CD4-positive, alpha-beta T cell treated with Interleukin-17A for 4 hours (primary cell): ENCODE measurements around the gene KRTAP10-10.
A peak's percentile ranks its signal among the peaks of the same experiment; 100 is the strongest.
"Not testable (repeated sequence)": the region's sequence is repeated elsewhere in the genome, so short reads cannot be mapped to it uniquely, and the experiment has no call there.

Source experiments
- DNase-seq: peaks from one replicate; pipeline ENCODE4 v3.0.0-alpha.2; 2020; ENCODE audit warnings: mixed read lengths

Gene KRTAP10-10

DNA sequence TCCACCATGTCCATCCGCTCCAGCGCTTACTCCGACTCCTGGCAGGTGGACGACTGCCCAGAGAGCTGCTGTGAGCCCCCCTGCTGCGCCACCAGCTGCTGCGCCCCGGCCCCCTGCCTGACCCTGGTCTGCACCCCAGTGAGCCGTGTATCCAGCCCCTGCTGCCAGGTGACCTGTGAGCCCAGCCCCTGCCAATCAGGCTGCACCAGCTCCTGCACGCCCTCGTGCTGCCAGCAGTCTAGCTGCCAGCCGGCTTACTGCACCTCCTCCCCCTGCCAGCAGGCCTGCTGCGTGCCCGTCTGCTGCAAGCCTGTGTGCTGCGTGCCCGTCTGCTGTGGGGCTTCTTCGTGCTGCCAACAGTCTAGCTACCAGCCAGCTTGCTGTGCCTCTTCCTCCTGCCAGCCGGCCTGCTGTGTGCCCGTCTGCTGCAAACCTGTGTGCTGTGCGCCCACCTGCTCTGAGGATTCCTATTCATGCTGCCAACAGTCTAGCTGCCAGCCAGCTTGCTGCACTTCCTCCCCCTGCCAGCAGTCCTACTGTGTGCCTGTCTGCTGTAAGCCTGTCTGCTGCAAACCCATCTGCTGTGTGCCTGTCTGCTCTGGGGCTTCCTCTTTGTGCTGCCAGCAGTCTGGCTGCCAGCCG lies 9.9 kb upstream of the KRTAP10-10 start:
- not testable (repeated sequence) for DNase-seq

DNA sequence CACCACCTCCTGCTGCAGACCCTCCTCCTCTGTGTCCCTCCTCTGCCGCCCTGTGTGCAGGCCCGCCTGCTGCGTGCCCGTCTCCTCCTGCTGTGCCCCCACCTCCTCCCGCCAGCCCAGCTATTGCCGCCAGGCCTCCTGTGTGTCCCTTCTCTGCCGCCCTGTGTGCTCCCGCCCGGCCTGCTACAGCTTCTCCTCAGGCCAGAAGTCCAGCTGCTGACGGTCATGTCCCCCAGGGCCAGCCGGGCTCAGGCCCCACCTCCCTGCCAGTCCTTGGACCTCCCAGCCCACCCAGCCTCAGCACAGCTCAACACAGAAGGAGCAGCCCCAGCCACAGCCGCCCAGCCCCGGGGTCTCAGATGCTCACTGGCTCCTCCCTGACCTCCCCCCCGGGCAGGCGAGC lies 9.3 kb upstream of the KRTAP10-10 start:
- not testable (repeated sequence) for DNase-seq

DNA sequence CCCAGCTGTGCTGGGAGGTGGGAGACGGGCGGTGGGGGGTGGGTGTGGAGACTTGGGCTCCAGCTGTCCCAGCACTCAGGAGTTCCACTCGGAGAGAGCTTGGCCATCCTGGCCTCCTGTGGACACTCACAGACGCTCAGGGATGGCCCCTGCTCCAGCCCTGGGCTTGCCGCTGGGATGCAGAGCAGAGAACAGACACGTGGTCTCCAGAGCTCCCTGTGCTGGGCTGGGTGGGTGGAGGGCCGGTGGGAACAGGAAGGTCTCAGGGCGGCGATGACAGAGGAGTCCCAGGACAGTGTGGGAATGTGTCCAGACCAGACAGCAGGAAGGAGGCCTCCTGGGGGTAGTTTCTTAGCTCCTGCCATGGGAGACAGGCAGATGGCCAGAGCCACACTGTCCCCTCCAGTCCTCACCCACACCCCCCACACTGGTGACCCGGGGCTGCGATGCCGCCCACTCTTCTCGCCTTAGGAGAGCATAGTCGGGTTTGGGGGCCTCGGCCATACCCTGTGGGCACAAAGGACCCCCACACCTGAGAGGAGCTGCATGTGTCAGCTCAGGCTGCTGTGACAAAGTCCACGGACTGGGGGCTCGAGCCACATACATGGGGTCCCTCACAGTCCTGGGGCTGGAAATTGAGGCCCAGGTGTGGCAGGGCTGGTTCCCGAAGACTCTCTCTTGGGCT lies 8.3 kb upstream of the KRTAP10-10 start:
- no peak for DNase-seq

DNA sequence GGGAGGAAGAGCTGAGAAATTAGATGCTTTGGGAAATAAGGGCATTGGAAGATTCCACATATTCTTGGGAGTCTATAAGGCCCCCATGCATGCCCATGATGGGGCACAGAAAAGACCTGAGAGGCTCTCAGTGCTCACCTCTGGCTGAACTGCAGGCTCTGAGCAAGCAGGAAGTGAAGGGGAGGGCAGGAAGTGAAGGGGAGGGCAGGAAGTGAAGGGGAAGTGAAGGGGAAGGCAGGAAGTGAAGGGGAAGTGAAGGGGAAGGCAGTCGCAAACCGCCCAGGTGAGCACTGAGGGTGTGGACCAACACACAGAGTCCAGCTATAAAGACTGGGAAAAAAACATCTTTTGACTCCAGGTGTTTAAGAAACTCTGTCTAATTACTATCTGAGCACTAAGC lies 6.7 kb upstream of the KRTAP10-10 start:
- peak; percentile 18 for DNase-seq

DNA sequence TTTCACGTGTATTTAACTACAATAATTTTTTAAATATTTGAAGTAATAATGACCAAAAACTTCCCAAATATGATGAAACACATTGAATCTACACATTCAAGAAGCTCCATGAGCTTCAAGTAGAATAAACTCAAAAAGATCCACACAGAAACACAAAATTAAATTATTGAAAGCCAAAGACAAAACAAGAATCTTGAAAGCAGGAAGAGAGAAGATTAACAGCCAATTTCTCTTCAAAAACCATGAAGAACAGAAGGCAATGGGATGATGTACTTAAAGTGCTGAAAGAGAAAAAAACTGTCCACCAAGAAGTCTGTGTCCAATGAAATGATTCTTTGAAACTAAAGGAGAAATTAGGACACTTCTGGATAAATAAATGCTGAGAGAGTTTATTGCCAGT lies 5.1 kb upstream of the KRTAP10-10 start:
- no peak for DNase-seq

DNA sequence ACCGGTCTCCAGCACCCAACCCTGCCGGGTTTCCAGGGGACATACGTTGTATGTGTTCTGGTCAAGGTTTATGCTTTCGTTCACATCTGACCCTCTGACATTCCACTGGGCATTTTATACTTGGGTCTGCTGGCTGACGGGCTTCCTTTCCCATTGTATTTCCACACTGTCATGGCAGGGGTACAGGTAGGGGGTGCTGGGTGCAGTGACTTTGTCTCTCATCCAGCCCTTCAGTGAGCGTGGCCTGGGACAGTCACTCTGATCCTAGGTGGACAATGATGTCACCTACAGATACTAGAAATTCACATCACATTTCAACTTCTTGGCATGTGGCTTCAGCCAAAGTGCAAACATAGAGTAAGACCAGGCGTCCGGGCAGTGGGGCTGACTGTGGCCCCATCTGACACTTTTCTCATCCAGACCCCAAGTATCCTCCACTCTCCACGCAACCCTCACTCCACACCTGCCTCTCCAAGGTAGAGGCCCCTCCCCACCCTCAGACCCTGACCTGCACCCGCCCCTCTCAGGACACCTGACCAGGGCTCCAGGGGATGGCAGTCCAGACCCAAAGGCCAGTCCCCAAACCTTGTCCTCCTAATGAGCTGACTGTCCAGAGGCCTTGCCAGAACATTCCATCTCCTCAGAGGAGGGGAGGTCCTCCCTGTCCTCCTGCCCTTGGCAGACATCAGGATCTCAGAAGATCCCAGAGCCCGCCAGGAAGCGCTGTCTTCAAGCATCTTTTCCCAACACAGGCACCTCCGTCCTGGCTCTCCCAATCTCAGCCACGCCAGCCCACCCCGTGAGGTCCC lies 743 bp upstream of the KRTAP10-10 start:
- DNase-seq = no peak

DNA sequence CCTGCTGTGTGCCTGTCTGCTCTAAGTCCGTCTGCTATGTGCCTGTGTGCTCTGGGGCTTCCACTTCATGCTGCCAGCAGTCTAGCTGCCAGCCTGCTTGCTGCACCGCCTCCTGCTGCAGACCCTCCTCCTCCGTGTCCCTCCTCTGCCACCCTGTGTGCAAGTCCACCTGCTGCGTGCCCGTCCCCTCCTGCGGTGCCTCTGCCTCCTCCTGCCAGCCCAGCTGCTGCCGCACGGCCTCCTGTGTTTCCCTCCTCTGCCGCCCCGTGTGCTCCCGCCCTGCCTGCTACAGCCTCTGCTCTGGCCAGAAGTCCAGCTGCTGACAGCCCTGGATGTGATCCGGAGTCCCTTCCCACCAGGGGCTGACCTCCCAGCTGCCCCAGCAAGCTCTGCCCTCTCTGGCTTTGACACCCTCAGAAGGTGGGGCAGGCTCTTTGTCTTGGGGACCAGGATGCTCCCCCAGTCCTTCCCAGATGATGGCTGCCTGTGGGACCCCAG lies 744 bp downstream of the KRTAP10-10 start:
- DNase-seq = not testable (repeated sequence)

DNA sequence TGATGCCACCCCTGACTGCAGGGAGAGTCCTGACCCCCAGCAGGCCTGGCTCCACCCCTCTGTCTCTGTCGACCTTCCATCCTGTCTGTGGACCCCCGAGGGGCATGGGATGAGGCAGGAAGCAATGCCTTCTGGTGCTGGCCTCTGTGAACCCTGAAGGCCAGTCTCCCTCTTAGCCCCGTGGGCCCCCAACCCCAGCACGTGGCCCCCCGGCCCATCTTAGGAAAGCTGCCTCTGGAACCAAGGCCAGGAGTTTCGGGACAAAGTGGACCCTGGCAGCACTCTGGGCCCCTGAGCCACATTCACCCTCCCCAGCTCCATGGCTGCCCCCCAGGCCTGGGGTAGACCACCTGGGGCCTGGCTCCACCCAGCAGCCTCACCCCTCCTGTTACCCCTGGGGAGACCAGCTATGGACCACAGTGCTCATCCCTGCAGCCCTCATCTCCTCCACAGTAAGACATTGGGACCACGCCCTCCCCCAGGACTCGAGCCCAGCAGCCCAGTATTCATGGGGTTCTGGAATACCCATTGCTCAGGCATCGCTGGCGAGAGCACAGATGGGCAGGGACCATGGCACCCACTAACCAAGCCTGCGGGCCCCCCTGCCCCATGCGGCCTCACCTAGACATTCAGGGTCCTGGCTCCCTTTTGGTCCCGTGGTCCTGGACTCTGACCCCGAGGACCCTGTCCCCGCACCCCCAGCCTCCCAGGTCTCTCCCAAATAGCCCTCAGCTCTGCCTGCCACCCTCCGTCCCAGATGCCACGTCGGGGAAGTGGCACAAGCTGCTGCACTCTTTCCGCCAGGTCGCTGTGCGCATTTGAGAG lies 1.6 kb downstream of the KRTAP10-10 start:
- not testable (repeated sequence) for DNase-seq

DNA sequence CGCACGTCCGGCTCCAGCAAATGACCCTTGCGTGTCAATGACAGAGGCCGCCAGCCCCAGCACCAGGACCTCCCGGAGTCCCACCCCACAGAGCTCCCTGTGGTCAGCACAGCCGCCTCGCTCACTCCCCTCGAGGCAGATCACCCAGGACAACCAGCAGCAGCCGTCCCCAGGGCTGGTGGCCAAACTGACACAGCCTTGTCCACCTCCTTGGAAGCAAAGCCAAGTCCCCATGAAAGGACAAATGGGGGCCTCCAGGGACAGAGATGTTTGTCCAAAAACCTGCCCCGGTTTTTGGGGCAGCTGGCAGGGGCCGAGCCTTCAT lies 2.1 kb downstream of the KRTAP10-10 start:
- no peak for DNase-seq

DNA sequence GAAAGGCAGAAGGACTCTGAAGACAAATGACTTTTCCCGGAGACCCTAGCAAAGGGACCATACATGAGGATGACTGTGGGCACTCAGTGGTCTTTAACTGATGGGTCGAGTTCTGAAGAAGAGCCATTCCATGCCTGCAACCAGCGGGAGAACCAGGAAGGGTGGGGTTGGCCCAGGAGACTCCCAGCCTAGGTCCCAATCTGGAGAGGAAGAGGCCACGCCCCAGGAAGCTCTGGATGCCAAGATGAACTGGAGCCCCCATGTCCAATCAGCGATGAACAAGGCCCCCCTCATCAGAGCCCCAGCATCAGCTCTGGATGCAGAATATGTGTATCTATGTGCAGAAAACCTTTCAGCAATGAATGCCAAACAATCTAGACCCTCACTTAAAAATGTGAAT lies 3.6 kb downstream of the KRTAP10-10 start:
- no peak for DNase-seq

DNA sequence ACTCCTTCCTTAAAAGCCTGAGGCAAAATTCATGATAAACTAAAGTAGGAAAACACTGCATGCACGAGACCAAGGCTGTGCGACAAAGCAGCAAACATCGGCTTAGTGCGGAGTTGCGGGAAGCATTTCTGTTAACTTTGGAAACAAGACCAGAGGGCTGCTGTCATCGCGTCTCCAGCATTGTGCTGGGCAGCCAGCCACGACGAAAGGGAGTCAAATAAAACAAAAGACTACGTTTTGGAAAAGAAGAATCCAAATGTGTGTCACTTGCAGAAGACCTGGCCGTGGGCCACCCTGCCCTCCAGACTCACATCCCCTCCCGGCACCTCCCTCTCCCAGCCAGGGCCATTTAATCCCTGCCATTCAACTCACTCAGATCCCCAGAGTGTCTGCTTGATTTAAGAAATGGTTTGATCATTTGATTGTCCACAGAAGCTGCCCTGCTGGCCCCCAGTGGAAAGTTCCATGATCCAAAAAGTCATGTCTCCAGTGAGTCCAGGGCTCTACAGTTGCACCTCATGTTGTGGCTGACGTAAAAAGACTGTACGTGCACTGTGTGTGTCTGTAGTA lies 6.7 kb downstream of the KRTAP10-10 start:
- no peak for DNase-seq

DNA sequence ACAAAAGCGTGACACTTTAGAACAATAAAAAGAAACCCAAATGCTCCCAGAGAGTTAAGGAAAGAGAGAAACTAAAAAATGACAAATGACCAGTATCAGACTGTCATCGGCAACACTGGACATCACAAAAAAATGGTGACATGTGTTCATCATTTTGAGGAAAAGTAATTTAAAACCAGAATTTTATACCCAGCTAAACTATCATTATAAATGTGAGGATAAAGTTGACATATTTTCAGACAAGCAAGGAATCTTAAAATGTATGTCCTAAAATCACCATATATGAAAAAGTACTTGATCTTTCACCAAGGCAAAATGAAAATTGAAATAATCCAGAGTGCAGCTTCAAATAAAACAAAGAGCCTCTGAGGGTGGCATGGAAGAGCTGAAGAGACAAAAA lies 7.7 kb downstream of the KRTAP10-10 start:
- no peak for DNase-seq

DNA sequence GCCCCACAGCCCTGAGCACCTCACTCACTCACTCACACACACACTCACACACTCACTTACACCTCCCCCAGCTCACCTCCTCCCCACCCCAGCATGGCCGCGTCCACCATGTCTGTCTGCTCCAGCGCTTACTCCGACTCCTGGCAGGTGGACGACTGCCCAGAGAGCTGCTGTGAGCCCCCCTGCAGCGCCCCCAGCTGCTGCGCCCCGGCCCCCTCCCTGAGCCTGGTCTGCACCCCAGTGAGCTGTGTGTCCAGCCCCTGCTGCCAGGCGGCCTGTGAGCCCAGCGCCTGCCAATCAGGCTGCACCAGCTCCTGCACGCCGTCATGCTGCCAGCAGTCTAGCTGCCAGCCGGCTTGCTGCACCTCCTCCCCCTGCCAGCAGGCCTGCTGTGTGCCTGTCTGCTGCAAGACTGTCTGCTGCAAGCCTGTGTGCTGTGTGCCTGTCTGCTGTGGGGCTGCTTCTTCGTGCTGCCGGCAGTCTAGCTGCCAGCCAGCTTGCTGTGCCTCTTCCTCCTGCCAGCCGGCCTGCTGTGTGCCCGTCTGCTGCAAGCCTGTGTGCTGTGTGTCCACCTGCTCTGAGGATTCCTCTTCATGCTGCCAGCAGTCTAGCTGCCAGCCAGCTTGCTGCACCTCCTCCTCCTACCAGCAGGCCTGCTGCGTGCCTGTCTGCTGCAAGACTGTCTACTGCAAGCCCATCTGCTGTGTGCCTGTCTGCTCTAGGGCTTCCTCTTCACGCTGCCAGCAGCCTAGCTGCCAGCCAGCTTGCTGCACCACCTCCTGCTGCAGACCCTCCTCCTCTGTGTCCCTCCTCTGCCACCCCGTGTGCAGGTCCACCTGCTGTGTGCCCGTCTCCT lies 9.4 kb downstream of the KRTAP10-10 start, which contains the start of gene KRTAP10-11:
KRTAP10-11 (plus strand) TSS at position 49 of the 856 bp plus-strand sequence; CDS start at position 94, 45 bp downstream.
- DNase-seq = not testable (repeated sequence)

DNA sequence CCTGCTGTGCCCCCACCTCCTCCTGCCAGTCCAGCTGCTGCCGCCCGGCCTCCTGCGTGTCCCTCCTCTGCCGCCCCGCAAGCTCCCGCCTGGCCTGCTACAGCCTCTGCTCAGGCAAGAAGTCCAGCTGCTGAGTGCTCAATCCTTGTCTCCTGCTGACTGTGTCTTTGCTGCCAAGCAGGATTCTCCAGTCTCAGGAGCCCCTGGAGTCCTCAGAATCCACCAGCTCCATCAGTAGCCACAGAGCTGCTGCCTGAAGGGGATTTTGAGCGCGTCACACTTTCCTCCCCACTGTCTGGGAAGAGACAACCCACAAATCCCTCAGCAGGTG lies 10.0 kb downstream of the KRTAP10-10 start:
- no peak for DNase-seq

DNA sequence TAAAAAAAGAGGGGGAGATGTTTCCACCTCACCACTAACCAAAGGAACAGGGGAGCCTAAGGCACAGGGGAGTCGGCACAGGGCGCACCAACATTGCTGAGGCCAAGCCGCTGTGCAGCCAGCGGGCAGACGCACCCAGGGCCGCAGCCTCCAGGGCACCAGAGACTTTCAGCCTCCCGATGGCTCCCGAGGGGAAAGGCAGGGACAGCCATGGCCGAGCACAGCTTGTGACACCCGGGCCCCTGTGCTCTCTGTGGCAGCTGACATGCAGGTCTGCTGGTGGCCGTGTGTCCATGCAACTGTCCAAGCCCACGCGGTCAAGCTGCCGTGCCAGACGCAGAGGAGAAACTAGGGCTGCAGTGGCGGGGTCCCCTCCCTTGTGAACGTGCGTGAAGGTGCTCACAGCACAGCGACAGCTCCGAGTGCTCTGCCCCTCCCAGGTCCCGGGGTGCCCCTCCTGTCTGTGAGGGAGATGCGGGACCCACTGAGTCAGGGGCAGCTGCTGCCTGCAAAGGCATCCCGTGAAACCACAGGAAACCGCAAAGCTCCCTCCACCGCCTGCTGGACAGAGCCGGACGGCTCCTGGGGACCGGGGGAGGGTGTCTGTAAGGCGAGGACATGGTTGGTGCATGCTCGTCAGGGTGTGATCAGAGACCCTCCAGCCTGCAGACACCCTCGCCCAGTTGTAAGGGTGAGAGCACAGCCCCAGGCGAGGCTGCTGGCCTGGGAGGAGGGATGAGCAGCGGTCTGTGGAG lies 11.6 kb downstream of the KRTAP10-10 start:
- DNase-seq = no peak

DNA sequence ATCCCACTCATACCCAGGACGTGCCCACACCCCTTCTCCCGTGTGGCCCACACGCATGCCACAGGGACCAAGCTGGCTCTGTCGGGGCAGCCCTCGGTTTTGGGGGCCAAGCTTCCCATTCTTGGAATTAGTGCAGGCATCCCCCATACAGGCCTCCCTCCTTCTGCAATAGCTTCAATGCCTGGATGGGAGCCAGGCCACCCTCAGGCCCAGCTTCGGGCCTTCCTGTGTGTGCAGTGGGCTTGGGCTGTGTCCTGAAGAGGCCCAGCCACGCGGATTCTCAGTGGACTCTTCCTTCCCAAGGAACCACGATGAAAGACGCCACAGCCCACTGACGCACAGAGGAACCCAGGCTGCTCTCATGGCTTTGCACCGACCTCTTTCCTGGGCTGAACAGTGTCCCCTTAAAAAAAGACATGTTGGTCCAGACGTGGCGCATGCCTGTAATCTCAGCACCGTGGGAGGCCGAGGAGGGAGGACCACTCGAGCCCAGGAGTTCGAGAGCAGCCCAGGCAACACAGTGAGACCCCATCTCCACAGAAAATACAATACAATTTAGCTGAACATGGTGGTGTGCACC lies 12.5 kb downstream of the KRTAP10-10 start:
- no peak for DNase-seq

DNA sequence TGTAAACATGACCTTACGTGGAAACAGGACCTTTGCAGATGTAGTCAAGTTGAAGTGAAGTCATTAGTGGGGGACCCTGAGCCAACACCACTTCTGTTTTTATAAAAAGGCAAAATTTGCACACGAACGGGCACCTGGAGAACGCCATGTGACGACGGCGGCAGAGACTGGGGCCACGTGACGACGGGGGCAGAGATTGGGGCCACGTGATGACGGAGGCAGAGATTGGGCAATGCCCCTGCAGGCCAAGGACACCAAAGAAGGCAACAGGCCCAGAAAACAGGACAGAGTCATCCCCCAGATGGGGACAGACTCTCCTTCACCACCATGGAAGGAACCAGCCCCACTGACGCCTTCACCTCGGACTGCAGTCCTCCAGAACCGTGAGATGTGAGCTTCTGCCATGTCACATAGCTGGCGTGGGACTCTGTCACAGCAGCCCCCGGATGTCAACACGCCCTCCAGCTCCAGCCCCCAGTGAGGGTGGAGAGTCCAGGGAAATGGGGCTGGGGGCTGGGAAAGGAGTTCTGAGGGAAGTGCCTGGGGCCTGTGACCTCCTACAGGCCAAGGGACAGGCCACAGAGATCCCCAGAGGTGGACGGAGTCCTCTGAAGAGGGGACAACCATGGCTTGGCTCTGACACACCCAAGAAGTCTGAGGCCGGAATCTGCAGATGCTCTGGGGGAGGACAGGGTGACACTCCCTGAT lies 13.3 kb downstream of the KRTAP10-10 start:
- DNase-seq = no peak

DNA sequence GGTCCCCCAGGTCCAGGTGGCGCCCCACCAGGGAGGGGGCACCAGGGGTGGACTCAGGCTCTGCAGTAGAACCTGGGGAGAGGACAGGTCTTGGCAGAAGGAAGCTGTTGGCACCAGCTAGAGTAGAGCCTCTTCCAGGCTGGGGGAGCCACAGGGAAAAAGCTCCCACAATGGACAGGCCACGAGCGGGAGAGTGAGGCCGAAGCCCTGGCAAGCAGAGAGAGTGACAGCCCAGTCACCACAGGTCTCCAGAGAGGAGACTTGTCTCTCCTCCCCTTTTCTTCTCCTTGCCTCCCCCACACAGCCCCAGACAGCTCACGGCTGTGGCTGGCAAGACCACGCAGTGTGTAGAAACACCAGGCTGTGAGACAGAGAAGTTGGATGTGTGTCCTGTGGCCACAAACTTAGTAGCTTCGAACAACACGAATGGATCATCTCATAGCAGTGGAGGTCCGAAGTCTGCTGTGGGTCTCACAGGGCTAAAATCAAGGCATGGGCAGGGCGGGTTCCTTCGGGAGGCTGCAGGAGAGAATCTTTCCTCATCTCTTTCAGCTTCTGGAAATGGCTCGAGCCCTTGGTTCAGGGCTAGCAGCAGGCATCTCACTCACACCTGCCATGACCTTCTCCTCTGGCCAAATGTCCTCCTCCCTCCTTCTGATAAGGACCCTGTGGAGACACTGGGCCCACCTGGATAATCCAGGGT lies 14.0 kb downstream of the KRTAP10-10 start:
- DNase-seq = no peak

DNA sequence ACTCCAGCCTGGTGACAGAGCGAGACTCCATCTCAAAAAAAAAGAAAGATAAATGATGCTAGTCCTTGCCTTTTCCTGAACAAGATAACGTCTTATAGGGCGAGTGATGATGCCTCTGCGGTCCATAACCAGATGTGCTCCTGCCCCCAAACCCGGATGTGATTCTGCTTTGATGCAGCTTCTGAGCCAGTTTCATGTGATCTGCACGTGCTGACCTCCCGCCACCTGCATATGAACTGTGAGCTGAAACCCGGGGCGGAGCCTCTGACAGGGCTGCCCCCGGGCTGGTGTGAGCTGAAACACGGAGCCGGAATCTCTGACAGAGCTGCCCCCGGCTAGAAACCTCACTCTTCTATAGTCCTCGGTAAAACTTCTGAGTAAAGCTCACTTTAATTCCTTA lies 16.0 kb downstream of the KRTAP10-10 start:
- no peak for DNase-seq
